SK-N-SH (cell line): Measurements from ENCODE around the gene BSG.

Experiments used
- CHD2 ChIP-seq: fragments of 150-350 bp; IDR thresholded peaks from 2 replicates; pipeline ENCODE4 v1.6.1; 2018; ENCODE audit warnings: low read length; ENCODE audit not compliant: partially characterized antibody
- FOXM1 ChIP-seq: IDR thresholded peaks from 2 replicates; pipeline ENCODE4 v1.4.0; 2012; ENCODE audit warnings: low read depth, mild to moderate bottlenecking
- GABPA ChIP-seq: IDR thresholded peaks from 2 replicates; pipeline ENCODE4 v1.4.0; 2012; ENCODE audit warnings: low read depth, mild to moderate bottlenecking
- GATA2 ChIP-seq: sonication (generic); formaldehyde crosslinking; IDR thresholded peaks from 2 replicates; pipeline ENCODE4 v1.5.0; 2020; ENCODE audit warnings: mild to moderate bottlenecking, missing genetic modification reagents
- MXI1 ChIP-seq: IDR thresholded peaks from 2 replicates; pipeline ENCODE4 v1.6.1; 2012; ENCODE audit warnings: mild to moderate bottlenecking, low read depth, low read length, improper control_type of control experiment
- NFIC ChIP-seq: IDR thresholded peaks from 2 replicates; pipeline ENCODE4 v1.4.0; 2012; ENCODE audit warnings: borderline replicate concordance
- RCOR1 ChIP-seq: fragments of 150-350 bp; IDR thresholded peaks from 2 replicates; pipeline ENCODE4 v1.6.1; 2017; ENCODE audit warnings: antibody characterized with exemption, low read length
- SIN3A ChIP-seq: IDR thresholded peaks from 2 replicates; pipeline ENCODE4 v1.6.1; 2012; ENCODE audit warnings: low read depth, mild to moderate bottlenecking, low read length, moderate library complexity, borderline replicate concordance
- TEAD4 ChIP-seq: IDR thresholded peaks from 2 replicates; pipeline ENCODE4 v1.4.0; 2012; ENCODE audit warnings: mild to moderate bottlenecking, borderline replicate concordance; ENCODE audit not compliant: insufficient read depth
- USF1 ChIP-seq: IDR thresholded peaks from 2 replicates; pipeline ENCODE4 v1.4.0; 2012; ENCODE audit warnings: low read depth, borderline replicate concordance
- YY1 ChIP-seq: IDR thresholded peaks from 2 replicates; pipeline ENCODE4 v1.4.0; 2012; ENCODE audit warnings: low read depth, mild to moderate bottlenecking
- TF ChIP-seq, protein P1 (sequence below): fragments of 200-600 bp; sonication (generic); IDR thresholded peaks from 2 replicates; pipeline ENCODE4 v1.6.1; 2017; ENCODE audit warnings: antibody characterized with exemption, mild to moderate bottlenecking, moderate library complexity
- TF ChIP-seq, protein P2 (sequence below): fragments of 150-350 bp; IDR thresholded peaks from 2 replicates; pipeline ENCODE4 v1.6.1; 2016; ENCODE audit warnings: mild to moderate bottlenecking, low read depth, low read length
- TF ChIP-seq, protein P3 (sequence below): IDR thresholded peaks from 2 replicates; pipeline ENCODE4 v1.4.0; 2012; ENCODE audit warnings: low read depth, borderline replicate concordance

DNA sequence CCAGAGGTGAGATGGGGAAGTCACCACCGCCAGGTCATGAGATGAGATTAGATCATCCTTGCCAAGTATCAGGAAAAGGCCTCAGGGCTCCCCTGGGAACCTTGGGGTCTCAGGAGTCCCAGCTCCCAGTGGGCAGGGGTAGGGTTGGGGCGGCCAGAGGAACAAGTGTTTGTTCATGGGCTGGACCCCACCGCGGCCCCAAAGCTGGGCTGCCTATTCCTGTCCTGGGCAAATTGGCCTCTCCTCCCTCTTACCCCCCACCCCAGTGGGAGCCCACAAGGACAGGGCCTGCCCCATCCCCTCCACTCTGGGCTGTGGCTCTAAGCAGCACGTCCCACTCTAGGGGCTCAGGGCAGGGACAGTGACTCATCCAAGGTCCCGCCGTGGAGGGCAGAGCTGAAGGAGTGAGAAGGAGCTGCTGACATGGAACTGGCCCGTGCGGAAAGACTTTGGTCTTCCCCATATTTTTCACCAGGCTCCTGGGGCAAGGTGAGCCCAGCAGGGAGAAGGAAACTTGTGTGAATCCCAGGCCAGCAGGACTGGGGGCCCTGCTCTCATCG is 13.2 kb downstream of the BSG start:
- no peak for TF ChIP-seq YY1
- TF ChIP-seq FOXM1: no peak
- TF ChIP-seq, protein P1, sequence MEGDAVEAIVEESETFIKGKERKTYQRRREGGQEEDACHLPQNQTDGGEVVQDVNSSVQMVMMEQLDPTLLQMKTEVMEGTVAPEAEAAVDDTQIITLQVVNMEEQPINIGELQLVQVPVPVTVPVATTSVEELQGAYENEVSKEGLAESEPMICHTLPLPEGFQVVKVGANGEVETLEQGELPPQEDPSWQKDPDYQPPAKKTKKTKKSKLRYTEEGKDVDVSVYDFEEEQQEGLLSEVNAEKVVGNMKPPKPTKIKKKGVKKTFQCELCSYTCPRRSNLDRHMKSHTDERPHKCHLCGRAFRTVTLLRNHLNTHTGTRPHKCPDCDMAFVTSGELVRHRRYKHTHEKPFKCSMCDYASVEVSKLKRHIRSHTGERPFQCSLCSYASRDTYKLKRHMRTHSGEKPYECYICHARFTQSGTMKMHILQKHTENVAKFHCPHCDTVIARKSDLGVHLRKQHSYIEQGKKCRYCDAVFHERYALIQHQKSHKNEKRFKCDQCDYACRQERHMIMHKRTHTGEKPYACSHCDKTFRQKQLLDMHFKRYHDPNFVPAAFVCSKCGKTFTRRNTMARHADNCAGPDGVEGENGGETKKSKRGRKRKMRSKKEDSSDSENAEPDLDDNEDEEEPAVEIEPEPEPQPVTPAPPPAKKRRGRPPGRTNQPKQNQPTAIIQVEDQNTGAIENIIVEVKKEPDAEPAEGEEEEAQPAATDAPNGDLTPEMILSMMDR: no peak
- no peak for TF ChIP-seq TEAD4
- no peak for TF ChIP-seq RCOR1
- no peak for TF ChIP-seq MXI1
- TF ChIP-seq, protein P2, sequence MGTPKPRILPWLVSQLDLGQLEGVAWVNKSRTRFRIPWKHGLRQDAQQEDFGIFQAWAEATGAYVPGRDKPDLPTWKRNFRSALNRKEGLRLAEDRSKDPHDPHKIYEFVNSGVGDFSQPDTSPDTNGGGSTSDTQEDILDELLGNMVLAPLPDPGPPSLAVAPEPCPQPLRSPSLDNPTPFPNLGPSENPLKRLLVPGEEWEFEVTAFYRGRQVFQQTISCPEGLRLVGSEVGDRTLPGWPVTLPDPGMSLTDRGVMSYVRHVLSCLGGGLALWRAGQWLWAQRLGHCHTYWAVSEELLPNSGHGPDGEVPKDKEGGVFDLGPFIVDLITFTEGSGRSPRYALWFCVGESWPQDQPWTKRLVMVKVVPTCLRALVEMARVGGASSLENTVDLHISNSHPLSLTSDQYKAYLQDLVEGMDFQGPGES: no peak
- TF ChIP-seq SIN3A: no peak
- no peak for TF ChIP-seq GATA2 (CRISPR knock-in tag)
- no peak for TF ChIP-seq CHD2
- TF ChIP-seq NFIC: no peak
- TF ChIP-seq USF1: no peak
- TF ChIP-seq, protein P3, sequence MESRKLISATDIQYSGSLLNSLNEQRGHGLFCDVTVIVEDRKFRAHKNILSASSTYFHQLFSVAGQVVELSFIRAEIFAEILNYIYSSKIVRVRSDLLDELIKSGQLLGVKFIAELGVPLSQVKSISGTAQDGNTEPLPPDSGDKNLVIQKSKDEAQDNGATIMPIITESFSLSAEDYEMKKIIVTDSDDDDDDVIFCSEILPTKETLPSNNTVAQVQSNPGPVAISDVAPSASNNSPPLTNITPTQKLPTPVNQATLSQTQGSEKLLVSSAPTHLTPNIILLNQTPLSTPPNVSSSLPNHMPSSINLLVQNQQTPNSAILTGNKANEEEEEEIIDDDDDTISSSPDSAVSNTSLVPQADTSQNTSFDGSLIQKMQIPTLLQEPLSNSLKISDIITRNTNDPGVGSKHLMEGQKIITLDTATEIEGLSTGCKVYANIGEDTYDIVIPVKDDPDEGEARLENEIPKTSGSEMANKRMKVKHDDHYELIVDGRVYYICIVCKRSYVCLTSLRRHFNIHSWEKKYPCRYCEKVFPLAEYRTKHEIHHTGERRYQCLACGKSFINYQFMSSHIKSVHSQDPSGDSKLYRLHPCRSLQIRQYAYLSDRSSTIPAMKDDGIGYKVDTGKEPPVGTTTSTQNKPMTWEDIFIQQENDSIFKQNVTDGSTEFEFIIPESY: no peak
- no peak for TF ChIP-seq GABPA
